Measurements from ENCODE around the gene CTBS. TPM values are rescaled to one million over a fixed set of nuclear protein-coding genes. Genes with fewer than 3 reads are reported as not detected.

The CTBS gene
- total RNA-seq, 1 donor from 2014 or later, result 24.3 TPM

DNA sequence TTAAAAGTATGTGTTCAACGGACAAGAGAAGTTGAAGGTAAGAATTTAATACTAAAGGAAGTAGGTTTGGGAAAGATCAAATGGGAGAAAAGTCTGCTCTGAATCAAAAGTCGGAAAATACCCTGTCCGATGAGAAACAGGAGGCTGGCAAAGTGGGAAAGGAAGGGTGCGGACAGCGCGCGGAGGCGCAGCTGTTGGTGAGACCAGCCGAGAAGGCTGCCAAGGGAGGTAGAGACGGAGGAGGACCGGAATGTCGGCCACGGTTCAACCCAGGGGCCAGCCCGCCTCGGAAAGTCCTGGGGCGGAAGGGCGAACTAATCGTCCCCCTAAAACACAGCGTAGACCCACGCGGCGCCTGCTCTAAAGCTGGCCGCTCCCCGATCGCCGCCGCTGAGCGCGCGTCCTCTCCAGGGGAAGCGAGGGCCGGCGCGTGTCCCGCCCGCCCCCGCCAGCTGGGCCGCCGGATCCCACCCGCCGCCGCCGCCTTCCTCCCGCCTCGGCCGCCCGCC lies 68.7 kb downstream of the CTBS start:
- intact Hi-C loops (cut with DNase I), result loop anchor here (10.0 kb wide), 1 partner anchor 59 kb away; no protein-coding TSS in a partner anchor
- H3K4me1 ChIP-seq, result peaks cover 38% of the 10 kb centered on the region
- no peaks in the 10 kb centered on the region for H3K9me3 ChIP-seq
- no peak for TF ChIP-seq CTCF (IDR thresholded peaks at IDR 0.05)
- peak; percentile 77 for ATAC-seq
- peak overlapping the region; percentile 97 for H3K27ac ChIP-seq
- peaks cover 10% of the 10 kb centered on the region for H3K36me3 ChIP-seq
- H3K27me3 ChIP-seq, result no peaks in the 10 kb centered on the region
- no peak for DNase-seq
- H3K4me3 ChIP-seq, result peak overlapping the region; percentile 79

- intact Hi-C loops (cut with DNase I), result loop anchor here (10.0 kb wide), 1 partner anchor 60 kb away; no protein-coding TSS in a partner anchor
- H3K4me1 ChIP-seq, result peaks cover 41% of the 10 kb centered on the region
- no peak for TF ChIP-seq CTCF (IDR thresholded peaks at IDR 0.05)
- H3K27ac ChIP-seq, result peak overlapping the region; percentile 97
- DNase-seq (no peak), ATAC-seq (no peak)
- no peaks in the 10 kb centered on the region for H3K9me3 ChIP-seq
- H3K27me3 ChIP-seq, result no peaks in the 10 kb centered on the region
- H3K4me3 ChIP-seq, result peak overlapping the region; percentile 79
- H3K36me3 ChIP-seq, result peaks cover 17% of the 10 kb centered on the region
Observed at GRCh38 chr1:84504580-84505492, 69.4 kb downstream of the CTBS start.

DNA sequence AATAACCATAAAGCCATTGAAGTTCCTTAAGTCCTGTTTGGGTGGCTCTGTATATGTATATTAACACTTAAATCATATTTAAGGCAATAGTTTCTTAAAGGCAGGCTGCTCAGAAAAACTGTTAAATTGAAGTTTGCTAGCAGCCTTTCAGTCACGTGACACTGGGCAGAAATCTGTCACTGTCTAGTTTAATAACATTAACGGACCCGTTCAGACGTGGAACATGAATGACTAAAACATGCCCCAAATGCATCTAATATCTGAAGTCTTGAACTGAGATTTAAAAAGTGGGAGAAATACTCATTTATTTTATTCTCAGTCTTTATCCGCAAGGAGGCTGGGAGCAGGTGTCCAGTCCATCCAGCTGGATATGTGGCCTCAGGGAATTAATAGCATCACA lies 71.3 kb downstream of the CTBS start:
- Histone ChIP-seq H3K27ac (no peak overlapping the region), H3K27me3 (no peaks in the 10 kb centered on the region), H3K4me3 (peak overlapping the region; percentile 79), H3K36me3 (peaks cover 36% of the 10 kb centered on the region), H3K4me1 (peaks cover 41% of the 10 kb centered on the region), H3K9me3 (no peaks in the 10 kb centered on the region)
- TF ChIP-seq CTCF (IDR thresholded peaks at IDR 0.05), result no peak
- intact Hi-C loops (cut with DNase I), result loop anchor here (10.0 kb wide), 1 partner anchor 62 kb away; no protein-coding TSS in a partner anchor
- DNase-seq (no peak), ATAC-seq (no peak)

Other genes starting within 250 kb of the CTBS start
- 21.7 TPM for gene DNASE2B, start 176.0 kb downstream of the CTBS start, total RNA-seq
- 30.1 TPM for gene RPF1, start 95.2 kb downstream of the CTBS start, total RNA-seq
- gene SPATA1, start 68.1 kb downstream of the CTBS start, total RNA-seq, result 3.4 TPM
- gene GNG5, start 67.9 kb downstream of the CTBS start, total RNA-seq, result 133 TPM
- 8.5 TPM for gene SSX2IP, start 116.0 kb upstream of the CTBS start, total RNA-seq